Activated T-helper 1 cell treated with anti-CD3 and anti-CD28 coated beads, Interleukin-12 subunit alpha, Interleukin-12 subunit beta, Interleukin-2, Interleukin-4 antibody, amounts not matched to agents 30 ng/mL and 10 ng/mL and 1 ng/mL, durations not matched to agents 14 hours and 24 hours and 36 hours (primary cell): ENCODE measurements around the gene TNFRSF6B. TPM values are rescaled to one million over a fixed set of nuclear protein-coding genes. Genes with fewer than 3 reads are reported as not detected.
"Not testable (repeated sequence)": the region's sequence is repeated elsewhere in the genome, so short reads cannot be mapped to it uniquely, and the experiment has no call there.

Experiments
- DNase-seq: peaks from one replicate; pipeline ENCODE4 v3.0.0; 2021; ENCODE audit warnings: low spot score
- H3K27ac Mint-ChIP-seq: one replicate; pipeline ENCODE4 v1.8.0; 2021; ENCODE audit warnings: mild to moderate bottlenecking, mixed read lengths
- H3K27me3 Mint-ChIP-seq: one replicate; pipeline ENCODE4 v1.8.0; 2022; ENCODE audit warnings: mild to moderate bottlenecking, moderate library complexity, mixed read lengths; ENCODE audit not compliant: insufficient read depth
- H3K36me3 Mint-ChIP-seq: one replicate; pipeline ENCODE4 v1.8.0; 2021; ENCODE audit warnings: low read depth, mixed read lengths
- H3K4me1 Mint-ChIP-seq: one replicate; pipeline ENCODE4 v1.8.0; 2021; ENCODE audit warnings: low read depth, mixed read lengths
- H3K4me3 Mint-ChIP-seq: one replicate; pipeline ENCODE4 v1.8.0; 2021; ENCODE audit warnings: mild to moderate bottlenecking, moderate library complexity, mixed read lengths
- H3K9me3 Mint-ChIP-seq: one replicate; pipeline ENCODE4 v1.8.0; 2021; ENCODE audit warnings: mixed read lengths
- intact Hi-C: fragments of 100-400 bp; cut with micrococcal nuclease; formaldehyde crosslinking; loops from one replicate; pipeline ENCODE4 v1.15.1; 2024
- total RNA-seq: library from RNA; stranded (reverse); gene quantifications from 2 replicates; pipeline ENCODE4 v1.2.3, GENCODE V29; 2022

TNFRSF6B gene
- total RNA-seq, 1 donor from 2014 or later: not detected

GRCh38 chr20:63665708-63666107, 30.7 kb upstream of the TNFRSF6B start:
- peaks cover 16% of the 10 kb centered on the region for H3K36me3 Mint-ChIP-seq
- H3K4me1 Mint-ChIP-seq: no peaks in the 10 kb centered on the region

DNA sequence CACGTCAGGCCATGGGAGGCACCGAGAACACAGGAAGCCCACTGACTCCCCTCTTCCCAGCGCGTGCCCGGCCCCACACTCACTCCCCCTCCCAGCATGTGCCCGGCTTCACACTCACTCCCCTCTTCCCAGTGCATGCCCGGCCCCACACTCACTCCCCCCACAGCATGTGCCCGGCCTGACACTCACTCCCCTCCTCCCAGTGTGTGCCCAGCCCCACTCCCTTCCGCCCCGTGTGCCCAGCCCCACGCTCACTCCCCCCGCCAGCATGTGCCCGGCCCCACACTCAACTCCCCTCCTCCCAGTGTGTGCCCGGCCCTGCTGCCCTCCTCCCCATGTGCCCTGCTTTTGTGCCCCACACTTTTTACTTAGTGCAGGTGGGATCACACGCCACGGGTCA, 28.6 kb upstream of the TNFRSF6B start:
- DNase-seq: no peak
- Mint-ChIP-seq H3K4me3 (no peak overlapping the region), H3K9me3 (no peaks in the 10 kb centered on the region), H3K36me3 (peaks cover 13% of the 10 kb centered on the region), H3K27me3 (no peaks in the 10 kb centered on the region), H3K27ac (no peak overlapping the region), H3K4me1 (no peaks in the 10 kb centered on the region)
- intact Hi-C loops: no loop called here

More at GRCh38 chr20:63665708-63666107, 30.7 kb upstream of the TNFRSF6B start:
- no peak for DNase-seq
- no peak overlapping the region for H3K27ac Mint-ChIP-seq
- no peaks in the 10 kb centered on the region for H3K9me3 Mint-ChIP-seq
- intact Hi-C loops: no loop called here
- no peaks in the 10 kb centered on the region for H3K27me3 Mint-ChIP-seq
- H3K4me3 Mint-ChIP-seq: no peak overlapping the region

DNA sequence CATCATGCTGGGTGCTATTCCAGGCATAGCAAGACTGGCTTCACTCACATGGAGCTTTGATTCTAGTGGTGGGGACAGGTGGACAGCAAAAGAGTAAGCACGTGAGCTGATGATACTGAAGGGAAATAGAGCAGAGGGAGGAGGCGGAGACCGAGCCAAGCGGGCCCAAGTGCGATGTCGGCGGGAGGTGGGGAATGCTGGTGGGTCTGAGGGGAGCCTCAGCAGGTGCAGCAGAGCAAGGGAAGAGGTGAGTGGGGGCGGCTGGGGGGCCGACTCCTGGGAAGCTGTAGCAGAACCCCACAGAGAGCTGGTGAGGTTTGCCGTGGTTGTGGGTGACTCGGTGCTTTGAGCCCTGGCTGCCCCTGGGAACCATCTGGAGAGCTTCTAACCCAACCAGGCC, 28.1 kb upstream of the TNFRSF6B start:
- no peak overlapping the region for H3K4me3 Mint-ChIP-seq
- H3K9me3 Mint-ChIP-seq: no peaks in the 10 kb centered on the region
- no peak overlapping the region for H3K27ac Mint-ChIP-seq
- H3K36me3 Mint-ChIP-seq: peaks cover 13% of the 10 kb centered on the region
- no peak for DNase-seq
- intact Hi-C loops: no loop called here
- H3K4me1 Mint-ChIP-seq: no peaks in the 10 kb centered on the region
- H3K27me3 Mint-ChIP-seq: no peaks in the 10 kb centered on the region

- H3K9me3 Mint-ChIP-seq, H3K27me3 Mint-ChIP-seq, intact Hi-C loops, H3K4me1 Mint-ChIP-seq, DNase-seq, H3K4me3 Mint-ChIP-seq, H3K27ac Mint-ChIP-seq: not testable (repeated sequence)
- peaks cover 18% of the 10 kb centered on the region for H3K36me3 Mint-ChIP-seq
Observed at GRCh38 chr20:63671695-63672094, 24.8 kb upstream of the TNFRSF6B start.

DNA sequence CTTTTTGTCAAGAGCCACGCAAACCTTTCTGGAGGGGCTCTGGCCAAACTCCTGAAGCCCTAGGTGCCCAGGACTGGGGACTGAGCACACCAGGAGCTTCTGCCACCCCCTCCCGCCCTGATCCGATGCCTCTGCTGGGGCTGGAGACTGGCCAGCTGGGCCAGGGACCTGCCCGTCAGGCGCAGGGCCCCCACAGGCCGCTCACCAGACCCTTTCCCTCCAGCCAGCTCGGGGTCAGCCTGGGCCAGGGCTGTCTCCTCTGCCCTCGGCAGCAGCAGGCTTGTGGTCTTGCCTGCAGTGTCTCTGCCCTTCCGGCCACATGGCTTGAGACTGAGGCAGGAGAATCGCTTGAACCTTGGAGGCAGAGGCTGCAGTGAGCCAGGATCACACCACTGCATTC, 23.8 kb upstream of the TNFRSF6B start:
- Mint-ChIP-seq H3K36me3 (peaks cover 20% of the 10 kb centered on the region), H3K27ac (no peak overlapping the region), H3K4me1 (no peaks in the 10 kb centered on the region), H3K27me3 (no peaks in the 10 kb centered on the region), H3K4me3 (no peak overlapping the region), H3K9me3 (no peaks in the 10 kb centered on the region)
- no peak for DNase-seq
- intact Hi-C loops: no loop called here

DNA sequence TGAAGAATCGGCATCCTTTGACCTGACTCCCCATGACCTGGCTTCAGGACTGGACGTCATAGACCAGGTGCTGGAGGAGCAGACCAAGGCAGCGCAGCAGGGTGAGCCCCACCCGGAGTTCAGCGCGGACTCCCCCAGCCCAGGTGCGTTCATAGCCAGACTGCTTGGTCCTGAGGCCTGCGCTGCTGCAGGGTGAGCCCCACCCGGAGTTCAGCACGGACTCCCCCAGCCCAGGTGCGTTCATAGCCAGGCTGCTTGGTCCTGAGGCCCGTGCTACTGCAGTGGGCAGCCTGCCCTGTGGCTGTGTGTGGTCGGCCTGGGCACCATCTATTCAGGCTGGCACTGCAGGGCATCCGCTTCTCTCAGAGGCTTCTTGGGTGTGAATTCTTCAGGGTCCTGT, 22.5 kb upstream of the TNFRSF6B start:
- no peaks in the 10 kb centered on the region for H3K4me1 Mint-ChIP-seq
- no peak for DNase-seq
- intact Hi-C loops: no loop called here
- H3K9me3 Mint-ChIP-seq: no peaks in the 10 kb centered on the region
- H3K27ac Mint-ChIP-seq: no peak overlapping the region
- peaks cover 20% of the 10 kb centered on the region for H3K36me3 Mint-ChIP-seq
- H3K27me3 Mint-ChIP-seq: no peaks in the 10 kb centered on the region
- H3K4me3 Mint-ChIP-seq: no peak overlapping the region

DNA sequence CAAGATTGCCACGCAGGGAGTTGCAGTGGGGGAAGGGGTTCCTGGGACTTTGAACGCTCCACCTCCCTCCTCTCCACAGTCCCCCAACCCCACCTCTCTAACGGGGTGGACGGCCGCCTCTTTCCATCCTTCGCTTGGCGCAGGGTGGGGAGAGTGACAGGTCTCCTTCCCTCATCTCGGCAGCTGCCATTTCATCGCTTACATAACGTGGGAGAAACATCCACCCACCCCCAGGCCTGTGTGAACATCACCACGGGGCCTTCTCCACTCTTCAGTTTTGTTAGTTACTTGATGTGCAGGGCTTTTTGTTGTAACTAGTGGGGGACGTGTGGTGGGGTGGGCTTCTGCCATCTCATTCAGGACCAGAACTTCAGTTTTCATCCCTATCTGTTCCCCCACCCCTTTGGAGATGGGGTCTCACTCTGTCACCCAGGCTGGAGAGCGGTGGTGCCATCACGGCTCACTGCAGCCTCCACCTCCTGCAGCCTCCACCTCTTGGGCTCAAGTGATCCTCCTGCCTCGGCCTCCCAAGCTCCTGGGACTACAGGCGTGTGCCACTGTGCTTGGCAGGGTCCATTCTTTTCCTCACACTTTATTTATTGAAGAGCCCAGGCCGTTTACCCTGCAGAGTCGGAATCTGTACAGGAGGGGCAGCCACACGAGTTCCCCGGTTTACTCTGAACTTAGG, 20.6 kb upstream of the TNFRSF6B start:
- no peak for DNase-seq
- Mint-ChIP-seq H3K4me3 (no peak overlapping the region), H3K27me3 (no peaks in the 10 kb centered on the region), H3K36me3 (peaks cover 15% of the 10 kb centered on the region), H3K9me3 (no peaks in the 10 kb centered on the region), H3K4me1 (no peaks in the 10 kb centered on the region), H3K27ac (no peak overlapping the region)
- intact Hi-C loops: no loop called here

GRCh38 chr20:63678071-63678470, 18.4 kb upstream of the TNFRSF6B start:
- Mint-ChIP-seq H3K4me3 (no peak overlapping the region), H3K4me1 (no peaks in the 10 kb centered on the region), H3K36me3 (peaks cover 15% of the 10 kb centered on the region), H3K27ac (no peak overlapping the region), H3K27me3 (no peaks in the 10 kb centered on the region), H3K9me3 (no peaks in the 10 kb centered on the region)
- DNase-seq: no peak
- intact Hi-C loops: no loop called here

- H3K36me3 Mint-ChIP-seq: peaks cover 16% of the 10 kb centered on the region
- H3K9me3 Mint-ChIP-seq: no peaks in the 10 kb centered on the region
- peak overlapping the region; percentile 57 for H3K27ac Mint-ChIP-seq
- DNase-seq: no peak
- no peak overlapping the region for H3K4me3 Mint-ChIP-seq
- intact Hi-C loops: no loop called here
- H3K27me3 Mint-ChIP-seq: no peaks in the 10 kb centered on the region
- no peaks in the 10 kb centered on the region for H3K4me1 Mint-ChIP-seq
Observed at GRCh38 chr20:63678667-63679465, 17.6 kb upstream of the TNFRSF6B start.

DNA sequence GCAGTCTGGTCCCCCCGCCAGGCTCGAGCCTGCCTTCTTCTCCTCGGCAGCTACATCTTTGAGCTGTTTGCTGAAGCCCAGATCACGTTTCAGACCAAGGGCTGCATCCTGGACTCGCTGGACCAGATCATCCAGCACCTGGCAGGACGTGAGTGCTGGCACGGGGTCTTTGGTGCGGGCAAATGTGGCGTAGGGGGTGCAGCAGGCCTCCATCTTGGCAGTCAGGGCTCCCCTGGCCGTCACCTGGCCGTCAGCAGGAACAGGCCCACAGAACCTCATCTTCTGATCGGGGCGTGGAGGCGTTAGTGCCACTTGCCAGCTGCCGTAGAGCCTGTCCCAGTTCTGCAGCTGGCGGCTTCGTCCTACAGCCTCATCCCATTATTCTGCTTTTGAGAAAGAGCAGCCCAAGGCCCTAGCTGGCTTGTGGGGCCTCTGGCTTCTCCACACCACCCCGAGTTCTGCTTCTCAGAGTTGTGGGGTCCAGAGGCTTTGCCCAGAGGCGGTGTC, 16.6 kb upstream of the TNFRSF6B start:
- no peaks in the 10 kb centered on the region for H3K9me3 Mint-ChIP-seq
- H3K27ac Mint-ChIP-seq: no peak overlapping the region
- H3K27me3 Mint-ChIP-seq: no peaks in the 10 kb centered on the region
- no peaks in the 10 kb centered on the region for H3K4me1 Mint-ChIP-seq
- DNase-seq: no peak
- no peak overlapping the region for H3K4me3 Mint-ChIP-seq
- intact Hi-C loops: no loop called here
- H3K36me3 Mint-ChIP-seq: peaks cover 16% of the 10 kb centered on the region

GRCh38 chr20:63680427-63680826, 16.0 kb upstream of the TNFRSF6B start:
- Mint-ChIP-seq H3K36me3 (peaks cover 16% of the 10 kb centered on the region), H3K9me3 (no peaks in the 10 kb centered on the region), H3K4me3 (no peak overlapping the region), H3K4me1 (no peaks in the 10 kb centered on the region), H3K27ac (no peak overlapping the region), H3K27me3 (no peaks in the 10 kb centered on the region)
- intact Hi-C loops: no loop called here
- DNase-seq: no peak

- Mint-ChIP-seq H3K4me3 (no peak overlapping the region), H3K4me1 (no peaks in the 10 kb centered on the region), H3K36me3 (peaks cover 13% of the 10 kb centered on the region), H3K27ac (no peak overlapping the region), H3K9me3 (no peaks in the 10 kb centered on the region), H3K27me3 (no peaks in the 10 kb centered on the region)
- intact Hi-C loops: no loop called here
- DNase-seq: no peak
Observed at GRCh38 chr20:63680857-63681608, 15.4 kb upstream of the TNFRSF6B start.
